GM12878 (cell line): ENCODE measurements around the gene TMEM238L. TPM values are rescaled to one million over a fixed set of nuclear protein-coding genes. Genes with fewer than 3 reads are reported as not detected.

ENCODE experiments used
- ATAC-seq: fragments of 200-7000 bp; cut with Tn5 transposase; 3 replicates; pipeline ENCODE4 v1.9.1; 2020; ENCODE audit warnings: mild to moderate bottlenecking, moderate library complexity
- BruUV-seq: library from RNA; stranded (reverse); fragments of 400-500 nt; replicated peaks from 2 replicates; lab custom pipeline; 2021; lab: Mats Ljungman, UMichigan
- CTCF ChIA-PET: fragments of 300-600 bp; sonication (Branson Sonifier 250); formaldehyde crosslinking; extraction: SDS; loops from one replicate; lab custom pipeline; 2021; ENCODE audit warnings: inconsistent platforms; lab: Yijun Ruan, JAX
- POLR2A ChIA-PET: fragments of 350-600 bp; formaldehyde crosslinking; extraction: SDS; loops from one replicate; lab custom pipeline; 2021; ENCODE audit warnings: inconsistent platforms; lab: Charles Lee
- RAD21 ChIA-PET: fragments of 300-600 bp; sonication (Branson Sonifier 250); formaldehyde crosslinking; loops from one replicate; lab custom pipeline; 2023; ENCODE audit warnings: antibody characterized with exemption; ENCODE audit not compliant: unreplicated experiment; lab: Charles Lee
- SMC1A ChIA-PET: fragments of 300-600 bp; sonication (Branson Sonifier 250); formaldehyde crosslinking; loops from one replicate; lab custom pipeline; 2023; ENCODE audit not compliant: unreplicated experiment, uncharacterized antibody; lab: Charles Lee
- DNase-seq: peaks from one replicate; pipeline ENCODE4 v3.0.0-alpha.2; 2011; ENCODE audit warnings: low read depth, low spot score
- FAIRE-seq: peaks from 3 replicates; lab custom pipeline; 2011; peaks lifted over from hg19 to GRCh38; lab: Jason Lieb, UNC
- H2AFZ ChIP-seq: 2 replicates; pipeline ENCODE4 v1.6.0; 2011; ENCODE audit warnings: low read depth, low read length, control low read depth; ENCODE audit not compliant: control insufficient read depth
- H3K27ac ChIP-seq: 2 replicates; pipeline ENCODE4 v1.5.1; 2011; ENCODE audit warnings: control low read depth; ENCODE audit not compliant: control insufficient read depth, insufficient read depth
- H3K27me3 ChIP-seq, 2 experiments: replicated peaks in 1 of 2; 2 replicates each; pipeline versions ENCODE4 v1.6.0 to v1.6.1; 2011; ENCODE audit warnings: low read length in 1 of 2; ENCODE audit not compliant: control insufficient read depth in 2 of 2, insufficient read depth in 2 of 2
- H3K36me3 ChIP-seq, 2 experiments: 2 replicates each; pipeline ENCODE4 v1.5.1; 2011; ENCODE audit warnings: low read length in 1 of 2; ENCODE audit not compliant: control insufficient read depth in 2 of 2, insufficient read depth in 2 of 2
- H3K4me1 ChIP-seq: 2 replicates; pipeline ENCODE4 v1.6.1; 2011; ENCODE audit warnings: mild to moderate bottlenecking, low read length, moderate library complexity, mixed read lengths; ENCODE audit not compliant: control insufficient read depth, insufficient read depth
- H3K4me2 ChIP-seq: 2 replicates; pipeline ENCODE4 v1.6.0; 2011; ENCODE audit warnings: control low read depth; ENCODE audit not compliant: control insufficient read depth, insufficient read depth
- H3K4me3 ChIP-seq: fragments of 200-600 bp; sonication (generic); 2 replicates; pipeline ENCODE4 v1.5.1; 2016
- H3K79me2 ChIP-seq: 2 replicates; pipeline ENCODE4 v1.6.0; 2011; ENCODE audit warnings: low read length; ENCODE audit not compliant: control insufficient read depth, insufficient read depth
- H3K9ac ChIP-seq: 2 replicates; pipeline ENCODE4 v1.8.0; 2011; ENCODE audit warnings: low read length, control low read depth, mixed read lengths; ENCODE audit not compliant: control insufficient read depth, insufficient read depth
- H3K9me3 ChIP-seq: replicated peaks from 3 replicates; pipeline ENCODE4 v1.5.1; 2011; ENCODE audit warnings: mild to moderate bottlenecking, low read length; ENCODE audit not compliant: control insufficient read depth, insufficient read depth
- H4K20me1 ChIP-seq: 2 replicates; pipeline ENCODE4 v1.6.0; 2011; ENCODE audit not compliant: control insufficient read depth, insufficient read depth
- DPF2 ChIP-seq: fragments of 450-650 bp; IDR thresholded peaks from 2 replicates; pipeline ENCODE4 v1.6.1; 2017; ENCODE audit warnings: mild to moderate bottlenecking
- E2F8 ChIP-seq: fragments of 450-650 bp; IDR thresholded peaks from 2 replicates; pipeline ENCODE4 v1.6.1; 2018; ENCODE audit warnings: mild to moderate bottlenecking, low read depth, moderate library complexity; ENCODE audit not compliant: partially characterized antibody
- EP300 ChIP-seq, 2 experiments: fragments of 150-350 bp in 1 of 2; IDR thresholded peaks; 2 replicates each; pipeline ENCODE4 v1.6.1; 2011 to 2012; ENCODE audit warnings: low read depth in 2 of 2, low read length in 2 of 2, borderline replicate concordance in 1 of 2, improper control_type of control experiment in 1 of 2, inconsistent platforms in 1 of 2; ENCODE audit not compliant: control insufficient read depth in 1 of 2
- HCFC1 ChIP-seq: fragments of 150-350 bp; IDR thresholded peaks from 2 replicates; pipeline ENCODE4 v1.6.1; 2014; ENCODE audit warnings: low read length
- NR2C1 ChIP-seq: fragments of 450-650 bp; IDR thresholded peaks from 2 replicates; pipeline ENCODE4 v1.6.1; 2017; ENCODE audit warnings: antibody characterized with exemption, mild to moderate bottlenecking, moderate library complexity
- RBBP5 ChIP-seq: fragments of 200-600 bp; sonication (generic); conservative IDR thresholded peaks from 2 replicates; pipeline ENCODE4 v1.6.1; 2016
- RUNX3 ChIP-seq: IDR thresholded peaks from 2 replicates; pipeline ENCODE4 v1.6.1; 2012; ENCODE audit warnings: low read length, inconsistent platforms
- STAT3 ChIP-seq: IDR thresholded peaks from 2 replicates; pipeline ENCODE4 v1.6.1; 2011; ENCODE audit warnings: low read depth, low read length, improper control_type of control experiment
- TCF12 ChIP-seq: IDR thresholded peaks from 2 replicates; pipeline ENCODE4 v1.6.1; 2011; ENCODE audit warnings: low read depth, mild to moderate bottlenecking, low read length
- ZBED1 ChIP-seq: IDR thresholded peaks from 2 replicates; pipeline ENCODE4 v1.6.1; 2016; ENCODE audit warnings: borderline replicate concordance
- ZBTB4 ChIP-seq: fragments of 450-650 bp; formaldehyde crosslinking; IDR thresholded peaks from 2 replicates; pipeline ENCODE4 v1.4.0; 2022; ENCODE audit warnings: mild to moderate bottlenecking, moderate library complexity
- ZNF207 ChIP-seq: fragments of 450-650 bp; IDR thresholded peaks from 2 replicates; pipeline ENCODE4 v1.6.1; 2014; ENCODE audit warnings: antibody characterized with exemption, mild to moderate bottlenecking, borderline replicate concordance
- ZSCAN29 ChIP-seq: fragments of 450-650 bp; IDR thresholded peaks from 2 replicates; pipeline ENCODE4 v1.6.1; 2017; ENCODE audit warnings: mild to moderate bottlenecking, moderate library complexity
- WGBS: methylation state at CpG from one replicate; pipeline ENCODE4 v1.1.6; 2016; ENCODE audit warnings: low lambda C conversion rate; ENCODE audit not compliant: insufficient replicate concordance, insufficient coverage; ENCODE audit errors: missing lambda C conversion rate; 5-methylcytosine and 5-hydroxymethylcytosine counted together
- in situ Hi-C: fragments of 300-500 bp; cut with MboI; formaldehyde crosslinking; loops from 9 replicates; pipeline ENCODE4 v1.14.3; 2018; ENCODE audit warnings: mixed read lengths
- intact Hi-C: fragments of 100-400 bp; cut with micrococcal nuclease; formaldehyde crosslinking; loops from one replicate; pipeline ENCODE4 v1.14.2; 2022; ENCODE audit not compliant: unreplicated experiment
- polyA plus RNA-seq, 11 experiments: library from polyadenylated mRNA; depleted of rRNA in 4 of 11; unstranded in 6 of 11; stranded (reverse) in 5 of 11; fragments of >200 nt; fragmentation: Nextera tagmentation in 4 of 11; fragmentation: Illumina TruSeq in 1 of 11; extraction: Ambion mirVana in 4 of 11; extraction: Trizol in 1 of 11; gene quantifications; 1 replicate in 1 of 11; 2 replicates in 10 of 11; pipeline versions ENCODE4 v1.2.1 to v1.2.3, GENCODE V29; 2011 to 2016; ENCODE audit warnings: inconsistent platforms in 2 of 11, missing spikeins in 2 of 11, low read depth in 1 of 11
- total RNA-seq, 4 experiments: library from RNA; depleted of rRNA in 3 of 4; stranded (reverse); fragments of >200 nt in 3 of 4; fragmentation: Illumina TruSeq in 1 of 4; extraction: Trizol in 1 of 4; gene quantifications; 2 replicates each; pipeline versions ENCODE4 v1.2.1 to v1.2.3, GENCODE V29; 2013 to 2021

Gene TMEM238L
- total and polyA plus RNA-seq, 10 of the 15 experiments (the other 5 are each of a cell fraction or from before 2014, with no cell fraction given) = not detected

- TF ChIP-seq E2F8 (no peak), EP300 (IDR thresholded peaks at IDR 0.05; ENCODE audit: borderline replicate concordance in 1 of 2, control insufficient read depth in 1 of 2, low read depth in 2 of 2, low read length in 2 of 2) (no peak), ZBTB4 (CRISPR knock-in tag) (no peak), RBBP5 (no peak), STAT3 (no peak), ZBED1 (no peak), ZNF207 (no peak)
Measured at GRCh38 chr17:10756619-10757018, 47.3 kb downstream of the TMEM238L start (continued).

GRCh38 chr17:10756185-10756584, 47.7 kb downstream of the TMEM238L start:
- BruUV-seq = no TSS peak
- Histone ChIP-seq H3K9ac (no peak overlapping the region), H2AFZ (no peak overlapping the region), H3K27ac (no peak overlapping the region), H3K4me3 (no peak overlapping the region), H3K79me2 (no peaks in the 10 kb centered on the region), H3K27me3 (no peaks in the 10 kb centered on the region), H3K4me1 (no peaks in the 10 kb centered on the region), H4K20me1 (no peaks in the 10 kb centered on the region), H3K36me3 (no peaks in the 10 kb centered on the region), H3K9me3 (no peaks in the 10 kb centered on the region), H3K4me2 (no peak overlapping the region)
- intact Hi-C loops = no loop called here
- no peak for ATAC-seq
- FAIRE-seq = no peak
- SMC1A ChIA-PET = no interaction called here
- DNase-seq = no peak
- CTCF ChIA-PET = no interaction called here
- WGBS = 0% methylated on average over 1 of the region's 1 CpG
- in situ Hi-C loops = no loop called here
- POLR2A ChIA-PET = no interaction called here
- RAD21 ChIA-PET = no interaction called here
- TF ChIP-seq NR2C1 (no peak), DPF2 (no peak), TCF12 (no peak), E2F8 (no peak), RUNX3 (no peak), HCFC1 (no peak), EP300 (IDR thresholded peaks at IDR 0.05; ENCODE audit: borderline replicate concordance in 1 of 2, control insufficient read depth in 1 of 2, low read depth in 2 of 2, low read length in 2 of 2) (no peak), ZSCAN29 (no peak)
